ENCODE measurements around the gene FZD4. TPM values are rescaled to one million over a fixed set of nuclear protein-coding genes. Genes with fewer than 3 reads are reported as not detected.
"Not testable (repeated sequence)": the region's sequence is repeated elsewhere in the genome, so short reads cannot be mapped to it uniquely, and the experiment has no call there.

The FZD4 gene
- total RNA-seq, 1 donor = 17.3 TPM

- TF ChIP-seq CTCF (IDR thresholded peaks at IDR 0.05; ENCODE audit: insufficient read depth, low read depth, low read length) = no peak
- DNase-seq (ENCODE audit: low read depth) = no peak
- H3K4me3 ChIP-seq (ENCODE audit: low read depth, low read length) = no peak overlapping the region
Measured at GRCh38 chr11:86941077-86941870, 13.9 kb downstream of the FZD4 start.

GRCh38 chr11:86940122-86940777, 14.9 kb downstream of the FZD4 start:
- TF ChIP-seq CTCF (IDR thresholded peaks at IDR 0.05; ENCODE audit: insufficient read depth, low read depth, low read length) = peak; percentile 11
- H3K4me3 ChIP-seq (ENCODE audit: low read depth, low read length) = peak overlapping the region; percentile 7
- DNase-seq (ENCODE audit: low read depth) = peak; percentile 66

GRCh38 chr11:86938900-86939880, 16.0 kb downstream of the FZD4 start:
- peak; percentile 70 for TF ChIP-seq CTCF (IDR thresholded peaks at IDR 0.05; ENCODE audit: insufficient read depth, low read depth, low read length)
- peak; percentile 77 for DNase-seq (ENCODE audit: low read depth)

GRCh38 chr11:86938203-86938899, 16.8 kb downstream of the FZD4 start:
- TF ChIP-seq CTCF (IDR thresholded peaks at IDR 0.05; ENCODE audit: insufficient read depth, low read depth, low read length) = no peak
- DNase-seq (ENCODE audit: low read depth) = no peak
- no peak overlapping the region for H3K4me3 ChIP-seq (ENCODE audit: low read depth, low read length)

More at GRCh38 chr11:86938900-86939880, 16.0 kb downstream of the FZD4 start:
- H3K4me3 ChIP-seq (ENCODE audit: low read depth, low read length) = no peak overlapping the region

GRCh38 chr11:86937193-86937806, 17.9 kb downstream of the FZD4 start:
- DNase-seq (ENCODE audit: low read depth); H3K4me3 ChIP-seq (ENCODE audit: low read depth, low read length): not testable (repeated sequence)

- no peak for DNase-seq (ENCODE audit: low read depth)
- TF ChIP-seq CTCF (IDR thresholded peaks at IDR 0.05; ENCODE audit: insufficient read depth, low read depth, low read length) = no peak
Measured at GRCh38 chr11:86934926-86935579, 20.1 kb downstream of the FZD4 start.

More at GRCh38 chr11:86934926-86935579, 20.1 kb downstream of the FZD4 start:
- no peak overlapping the region for H3K4me3 ChIP-seq (ENCODE audit: low read depth, low read length)

All from fibroblast of villous mesenchyme (primary cell).